GM12878 (cell line): ENCODE measurements around the gene ZNF423. TPM values are rescaled to one million over a fixed set of nuclear protein-coding genes. Genes with fewer than 3 reads are reported as not detected.

ENCODE experiments used
- ATAC-seq: fragments of 200-7000 bp; cut with Tn5 transposase; 3 replicates; pipeline ENCODE4 v1.9.1; 2020; ENCODE audit warnings: mild to moderate bottlenecking, moderate library complexity
- BruUV-seq: library from RNA; stranded (reverse); fragments of 400-500 nt; replicated peaks from 2 replicates; lab custom pipeline; 2021; lab: Mats Ljungman, UMichigan
- CTCF ChIA-PET: fragments of 300-600 bp; sonication (Branson Sonifier 250); formaldehyde crosslinking; extraction: SDS; loops from one replicate; lab custom pipeline; 2021; ENCODE audit warnings: inconsistent platforms; lab: Yijun Ruan, JAX
- POLR2A ChIA-PET: fragments of 350-600 bp; formaldehyde crosslinking; extraction: SDS; loops from one replicate; lab custom pipeline; 2021; ENCODE audit warnings: inconsistent platforms; lab: Charles Lee
- RAD21 ChIA-PET: fragments of 300-600 bp; sonication (Branson Sonifier 250); formaldehyde crosslinking; loops from one replicate; lab custom pipeline; 2023; ENCODE audit warnings: antibody characterized with exemption; ENCODE audit not compliant: unreplicated experiment; lab: Charles Lee
- SMC1A ChIA-PET: fragments of 300-600 bp; sonication (Branson Sonifier 250); formaldehyde crosslinking; loops from one replicate; lab custom pipeline; 2023; ENCODE audit not compliant: unreplicated experiment, uncharacterized antibody; lab: Charles Lee
- DNase-seq: peaks from one replicate; pipeline ENCODE4 v3.0.0-alpha.2; 2011; ENCODE audit warnings: low read depth, low spot score
- FAIRE-seq: peaks from 3 replicates; lab custom pipeline; 2011; peaks lifted over from hg19 to GRCh38; lab: Jason Lieb, UNC
- H2AFZ ChIP-seq: 2 replicates; pipeline ENCODE4 v1.6.0; 2011; ENCODE audit warnings: low read depth, low read length, control low read depth; ENCODE audit not compliant: control insufficient read depth
- H3K27ac ChIP-seq: 2 replicates; pipeline ENCODE4 v1.5.1; 2011; ENCODE audit warnings: control low read depth; ENCODE audit not compliant: control insufficient read depth, insufficient read depth
- H3K27me3 ChIP-seq, 2 experiments: replicated peaks in 1 of 2; 2 replicates each; pipeline versions ENCODE4 v1.6.0 to v1.6.1; 2011; ENCODE audit warnings: low read length in 1 of 2; ENCODE audit not compliant: control insufficient read depth in 2 of 2, insufficient read depth in 2 of 2
- H3K36me3 ChIP-seq, 2 experiments: 2 replicates each; pipeline ENCODE4 v1.5.1; 2011; ENCODE audit warnings: low read length in 1 of 2; ENCODE audit not compliant: control insufficient read depth in 2 of 2, insufficient read depth in 2 of 2
- H3K4me1 ChIP-seq: 2 replicates; pipeline ENCODE4 v1.6.1; 2011; ENCODE audit warnings: mild to moderate bottlenecking, low read length, moderate library complexity, mixed read lengths; ENCODE audit not compliant: control insufficient read depth, insufficient read depth
- H3K4me2 ChIP-seq: 2 replicates; pipeline ENCODE4 v1.6.0; 2011; ENCODE audit warnings: control low read depth; ENCODE audit not compliant: control insufficient read depth, insufficient read depth
- H3K4me3 ChIP-seq: fragments of 200-600 bp; sonication (generic); 2 replicates; pipeline ENCODE4 v1.5.1; 2016
- H3K79me2 ChIP-seq: 2 replicates; pipeline ENCODE4 v1.6.0; 2011; ENCODE audit warnings: low read length; ENCODE audit not compliant: control insufficient read depth, insufficient read depth
- H3K9ac ChIP-seq: 2 replicates; pipeline ENCODE4 v1.8.0; 2011; ENCODE audit warnings: low read length, control low read depth, mixed read lengths; ENCODE audit not compliant: control insufficient read depth, insufficient read depth
- H3K9me3 ChIP-seq: replicated peaks from 3 replicates; pipeline ENCODE4 v1.5.1; 2011; ENCODE audit warnings: mild to moderate bottlenecking, low read length; ENCODE audit not compliant: control insufficient read depth, insufficient read depth
- H4K20me1 ChIP-seq: 2 replicates; pipeline ENCODE4 v1.6.0; 2011; ENCODE audit not compliant: control insufficient read depth, insufficient read depth
- BCL3 ChIP-seq: IDR thresholded peaks from 2 replicates; pipeline ENCODE4 v1.6.1; 2011; ENCODE audit warnings: borderline replicate concordance, low read depth, mild to moderate bottlenecking, moderate library complexity, low read length; ENCODE audit not compliant: insufficient read depth, poor library complexity, severe bottlenecking
- ELK1 ChIP-seq: IDR thresholded peaks from 2 replicates; pipeline ENCODE4 v1.6.1; 2012; ENCODE audit warnings: low read depth, low read length, improper control_type of control experiment
- JUND ChIP-seq: IDR thresholded peaks from 2 replicates; pipeline ENCODE4 v1.6.1; 2012; ENCODE audit warnings: low read depth, mild to moderate bottlenecking, low read length, improper control_type of control experiment, moderate library complexity
- NFYA ChIP-seq: IDR thresholded peaks from 2 replicates; pipeline ENCODE4 v1.6.1; 2011; ENCODE audit warnings: low read depth, mild to moderate bottlenecking, low read length, improper control_type of control experiment, borderline replicate concordance
- NR2C1 ChIP-seq: fragments of 450-650 bp; IDR thresholded peaks from 2 replicates; pipeline ENCODE4 v1.6.1; 2017; ENCODE audit warnings: antibody characterized with exemption, mild to moderate bottlenecking, moderate library complexity
- PAX5 ChIP-seq: IDR thresholded peaks from 2 replicates; pipeline ENCODE4 v1.6.1; 2011; ENCODE audit warnings: low read depth, low read length, borderline replicate concordance
- POLR2A ChIP-seq: IDR thresholded peaks from 2 replicates; pipeline ENCODE4 v1.6.1; 2011; ENCODE audit warnings: low read depth, mild to moderate bottlenecking, low read length
- POU2F2 ChIP-seq: IDR thresholded peaks from 3 replicates; pipeline ENCODE4 v1.6.1; 2011; ENCODE audit warnings: low read depth, mild to moderate bottlenecking, low read length, borderline replicate concordance
- SIX5 ChIP-seq: IDR thresholded peaks from 2 replicates; pipeline ENCODE4 v1.6.1; 2011; ENCODE audit warnings: mild to moderate bottlenecking, low read depth, low read length, moderate library complexity; ENCODE audit not compliant: severe bottlenecking
- SMC3 ChIP-seq: IDR thresholded peaks from 2 replicates; pipeline ENCODE4 v1.6.1; 2011; ENCODE audit warnings: low read length, improper control_type of control experiment, borderline replicate concordance
- SRF ChIP-seq, 2 experiments: IDR thresholded peaks; 2 replicates each; pipeline ENCODE4 v1.6.1; 2011; ENCODE audit warnings: low read depth in 2 of 2, low read length in 2 of 2, mild to moderate bottlenecking in 1 of 2, moderate library complexity in 1 of 2
- STAT1 ChIP-seq: fragments of 450-650 bp; conservative IDR thresholded peaks from 2 replicates; pipeline ENCODE4 v1.6.1; 2014; ENCODE audit warnings: antibody characterized with exemption, mild to moderate bottlenecking
- SUPT20H ChIP-seq: IDR thresholded peaks from 2 replicates; pipeline ENCODE4 v1.6.1; 2011; ENCODE audit warnings: low read depth, mild to moderate bottlenecking, low read length, moderate library complexity, borderline replicate concordance; ENCODE audit not compliant: control insufficient read depth
- SUZ12 ChIP-seq: fragments of 200-600 bp; sonication (generic); IDR thresholded peaks from one replicate; pipeline ENCODE4 v1.6.1; 2018; ENCODE audit warnings: antibody characterized with exemption, mild to moderate bottlenecking; ENCODE audit not compliant: unreplicated experiment
- USF2 ChIP-seq: IDR thresholded peaks from 2 replicates; pipeline ENCODE4 v1.6.1; 2011; ENCODE audit warnings: low read depth, low read length, improper control_type of control experiment, borderline replicate concordance
- WGBS: methylation state at CpG from one replicate; pipeline ENCODE4 v1.1.6; 2016; ENCODE audit warnings: low lambda C conversion rate; ENCODE audit not compliant: insufficient replicate concordance, insufficient coverage; ENCODE audit errors: missing lambda C conversion rate; 5-methylcytosine and 5-hydroxymethylcytosine counted together
- in situ Hi-C: fragments of 300-500 bp; cut with MboI; formaldehyde crosslinking; loops from 9 replicates; pipeline ENCODE4 v1.14.3; 2018; ENCODE audit warnings: mixed read lengths
- intact Hi-C: fragments of 100-400 bp; cut with micrococcal nuclease; formaldehyde crosslinking; loops from one replicate; pipeline ENCODE4 v1.14.2; 2022; ENCODE audit not compliant: unreplicated experiment
- polyA plus RNA-seq, 11 experiments: library from polyadenylated mRNA; depleted of rRNA in 4 of 11; unstranded in 6 of 11; stranded (reverse) in 5 of 11; fragments of >200 nt; fragmentation: Nextera tagmentation in 4 of 11; fragmentation: Illumina TruSeq in 1 of 11; extraction: Ambion mirVana in 4 of 11; extraction: Trizol in 1 of 11; gene quantifications; 1 replicate in 1 of 11; 2 replicates in 10 of 11; pipeline versions ENCODE4 v1.2.1 to v1.2.3, GENCODE V29; 2011 to 2016; ENCODE audit warnings: inconsistent platforms in 2 of 11, missing spikeins in 2 of 11, low read depth in 1 of 11
- total RNA-seq, 4 experiments: library from RNA; depleted of rRNA in 3 of 4; stranded (reverse); fragments of >200 nt in 3 of 4; fragmentation: Illumina TruSeq in 1 of 4; extraction: Trizol in 1 of 4; gene quantifications; 2 replicates each; pipeline versions ENCODE4 v1.2.1 to v1.2.3, GENCODE V29; 2013 to 2021

The ZNF423 gene
- total and polyA plus RNA-seq, 10 of the 15 experiments (the other 5 are each of a cell fraction or from before 2014, with no cell fraction given), result 0.03 to 0.64 (median 0.10) TPM

- TF ChIP-seq SUPT20H, result no peak
Observed at GRCh38 chr16:49700251-49701064, 155.5 kb downstream of the ZNF423 start (continued).

GRCh38 chr16:49699841-49700175 is 156.1 kb downstream of the ZNF423 start:
- SMC1A ChIA-PET, result no interaction called here
- CTCF ChIA-PET, result no interaction called here
- Histone ChIP-seq H4K20me1 (no peaks in the 10 kb centered on the region), H3K27ac (no peak overlapping the region), H3K4me2 (no peak overlapping the region), H3K9ac (no peak overlapping the region), H3K4me1 (peaks cover 7% of the 10 kb centered on the region), H3K4me3 (no peak overlapping the region), H3K79me2 (no peaks in the 10 kb centered on the region), H3K36me3 (no peaks in the 10 kb centered on the region), H3K9me3 (no peaks in the 10 kb centered on the region), H2AFZ (no peak overlapping the region), H3K27me3 (no peaks in the 10 kb centered on the region; a peak in 1 of 4 replicates)
- intact Hi-C loops (loop anchor here (10.0 kb wide), 1 partner anchor 205 kb away; no protein-coding TSS in a partner anchor), in situ Hi-C loops (no loop called here)
- TF ChIP-seq ELK1, result no peak
- TF ChIP-seq SUZ12, result no peak
- TF ChIP-seq STAT1, result no peak
- TF ChIP-seq JUND, result no peak
- no peak for TF ChIP-seq SMC3
- TF ChIP-seq USF2, result no peak
- TF ChIP-seq NFYA, result no peak
- TF ChIP-seq SIX5, result no peak
- TF ChIP-seq SRF (IDR thresholded peaks at IDR 0.05; ENCODE audit: low read depth in 2 of 2, low read length in 2 of 2), result no peak
- TF ChIP-seq POU2F2, result no peak
- no peak for TF ChIP-seq POLR2A
- TF ChIP-seq NR2C1, result no peak
- no peak for TF ChIP-seq BCL3
- no peak for TF ChIP-seq PAX5
- no peak for FAIRE-seq
- no peak for DNase-seq
- RAD21 ChIA-PET, result no interaction called here
- 6% methylated on average over 2 of the region's 3 CpGs for WGBS
- POLR2A ChIA-PET, result interaction anchor here (0.7 kb wide), 1 partner anchor 172 kb away, joined by 4 read pairs; no protein-coding TSS in a partner anchor
- BruUV-seq, result no TSS peak
- no peak for ATAC-seq
